CD8-positive, alpha-beta memory T cell (primary cell): Measurements from ENCODE around the gene GDF11. TPM values are rescaled to one million over a fixed set of nuclear protein-coding genes. Genes with fewer than 3 reads are reported as not detected.
A peak's percentile ranks its signal among the peaks of the same experiment; 100 is the strongest.

Source experiments
- CTCF ChIA-PET: fragments of 350-600 bp; sonication (Branson Sonifier 250); formaldehyde crosslinking; loops from one replicate; lab custom pipeline; 2021; ENCODE audit warnings: antibody characterized with exemption; lab: Charles Lee
- POLR2A ChIA-PET: fragments of 350-600 bp; sonication (Branson Sonifier 250); formaldehyde crosslinking; loops from one replicate; lab custom pipeline; 2021; ENCODE audit warnings: antibody characterized with exemption; lab: Charles Lee
- DNase-seq, 5 donors: peaks; one replicate each; pipeline versions ENCODE4 v3.0.0 to v3.0.0-alpha.2; 2020 to 2022; ENCODE audit warnings: mixed read lengths in 1 of 5
- H3K27ac ChIP-seq: one replicate; pipeline ENCODE4 v1.7.0; 2013; ENCODE audit warnings: low read depth, mild to moderate bottlenecking, low read length, moderate library complexity
- H3K27me3 ChIP-seq: 2 replicates; pipeline ENCODE4 v1.7.0; 2013; ENCODE audit warnings: low read length, mild to moderate bottlenecking; ENCODE audit not compliant: insufficient read depth, poor library complexity, severe bottlenecking
- H3K36me3 ChIP-seq: 2 replicates; pipeline ENCODE4 v1.7.0; 2013; ENCODE audit warnings: mild to moderate bottlenecking, low read length, moderate library complexity; ENCODE audit not compliant: insufficient read depth
- H3K4me1 ChIP-seq: 2 replicates; pipeline ENCODE4 v1.7.0; 2013; ENCODE audit warnings: mild to moderate bottlenecking, low read length, moderate library complexity; ENCODE audit not compliant: insufficient read depth
- H3K4me3 ChIP-seq: 2 replicates; pipeline ENCODE4 v1.7.0; 2013; ENCODE audit warnings: mild to moderate bottlenecking, low read length
- H3K9me3 ChIP-seq: 2 replicates; pipeline ENCODE4 v1.7.0; 2013; ENCODE audit warnings: mild to moderate bottlenecking, low read length
- H3K27ac Mint-ChIP-seq, 8 donors: one replicate each; pipeline ENCODE4 v1.8.0; 2020 to 2021; ENCODE audit warnings: mixed read lengths in 8 of 8, mild to moderate bottlenecking in 6 of 8, inconsistent platforms in 3 of 8, moderate library complexity in 3 of 8
- H3K27me3 Mint-ChIP-seq, 2 donors: one replicate each; pipeline ENCODE4 v1.8.0; 2020 to 2021; ENCODE audit warnings: mixed read lengths in 2 of 2, mild to moderate bottlenecking in 1 of 2, moderate library complexity in 1 of 2
- H3K36me3 Mint-ChIP-seq, 3 donors: one replicate each; pipeline ENCODE4 v1.8.0; 2020 to 2021; ENCODE audit warnings: mixed read lengths in 3 of 3, inconsistent platforms in 1 of 3, mild to moderate bottlenecking in 1 of 3
- H3K4me1 Mint-ChIP-seq, 3 donors: one replicate each; pipeline ENCODE4 v1.8.0; 2020 to 2021; ENCODE audit warnings: mixed read lengths in 3 of 3, inconsistent platforms in 1 of 3, mild to moderate bottlenecking in 1 of 3
- H3K4me3 Mint-ChIP-seq, 7 donors: one replicate each; pipeline ENCODE4 v1.8.0; 2020 to 2021; ENCODE audit warnings: mixed read lengths in 7 of 7, mild to moderate bottlenecking in 6 of 7, moderate library complexity in 4 of 7, inconsistent platforms in 2 of 7
- H3K9me3 Mint-ChIP-seq, 5 donors: one replicate each; pipeline ENCODE4 v1.8.0; 2020 to 2022; ENCODE audit warnings: mixed read lengths in 5 of 5, mild to moderate bottlenecking in 3 of 5, moderate library complexity in 2 of 5, inconsistent platforms in 1 of 5
- polyA plus RNA-seq: library from polyadenylated mRNA; unstranded; fragments of 300-500 nt; fragmentation: Illumina TruSeq; gene quantifications from one replicate; pipeline ENCODE4 v1.2.3, GENCODE V29; 2021
- total RNA-seq, 2 experiments: library from RNA; stranded (reverse); gene quantifications; one replicate each; pipeline ENCODE4 v1.2.3, GENCODE V29; 2021

GDF11 gene
- total and polyA plus RNA-seq, 3 experiments from 2014 or later = 1.4 to 13.5 (median 13.1) TPM

DNA sequence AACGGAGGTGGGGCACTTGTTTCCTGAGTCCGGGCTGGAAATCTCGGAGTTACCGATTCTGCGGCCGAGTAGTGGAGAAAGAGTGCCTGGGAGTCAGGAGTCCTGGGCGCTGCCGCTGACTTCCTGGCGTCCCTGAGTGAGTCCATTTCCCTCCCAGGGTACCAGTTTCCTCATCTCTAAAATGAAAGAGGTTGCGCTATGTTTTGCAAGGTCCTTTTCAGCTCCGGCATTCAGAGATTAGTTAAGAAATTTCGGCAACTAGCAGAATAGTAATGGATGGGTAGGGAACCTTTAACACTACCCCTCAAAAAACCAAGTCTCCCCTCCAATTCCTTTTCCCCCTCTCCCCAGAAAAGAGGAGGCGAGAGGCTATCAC lies 26.4 kb upstream of the GDF11 start:
- Histone ChIP-seq H3K4me1 (peaks cover 24% of the 10 kb centered on the region), H3K27ac (peak overlapping the region; percentile 79), H3K27me3 (no peaks in the 10 kb centered on the region), H3K4me3 (peak overlapping the region; percentile 98), H3K36me3 (no peaks in the 10 kb centered on the region), H3K9me3 (no peaks in the 10 kb centered on the region)
- Mint-ChIP-seq H3K27me3 (peaks cover 0 to 5% of the 10 kb centered on the region in 2 donors), H3K27ac (peak overlapping the region; percentile 89 to 98 (median 95)), H3K36me3 (peaks cover 0 to 25% (median 0%) of the 10 kb centered on the region in 3 donors), H3K4me1 (peaks cover 31 to 62% (median 33%) of the 10 kb centered on the region in 3 donors), H3K4me3 (peak overlapping the region; percentile 82 to 97 (median 93)), H3K9me3 (no peaks in the 10 kb centered on the region)
- POLR2A ChIA-PET = interaction anchor here (0.9 to 2.3 kb wide), 7 partner anchors 13 to 970 kb away, joined by 3 to 8 read pairs (median 4); partner anchors contain the start of genes CD63, DNAJC14, ORMDL2 and RAB5B
- CTCF ChIA-PET = interaction anchor here (0.8 to 3.8 kb wide), 6 partner anchors 8 to 212 kb away, joined by 3 to 37 read pairs (median 4); partner anchors contain the start of gene DNAJC14
- no peak for DNase-seq

DNA sequence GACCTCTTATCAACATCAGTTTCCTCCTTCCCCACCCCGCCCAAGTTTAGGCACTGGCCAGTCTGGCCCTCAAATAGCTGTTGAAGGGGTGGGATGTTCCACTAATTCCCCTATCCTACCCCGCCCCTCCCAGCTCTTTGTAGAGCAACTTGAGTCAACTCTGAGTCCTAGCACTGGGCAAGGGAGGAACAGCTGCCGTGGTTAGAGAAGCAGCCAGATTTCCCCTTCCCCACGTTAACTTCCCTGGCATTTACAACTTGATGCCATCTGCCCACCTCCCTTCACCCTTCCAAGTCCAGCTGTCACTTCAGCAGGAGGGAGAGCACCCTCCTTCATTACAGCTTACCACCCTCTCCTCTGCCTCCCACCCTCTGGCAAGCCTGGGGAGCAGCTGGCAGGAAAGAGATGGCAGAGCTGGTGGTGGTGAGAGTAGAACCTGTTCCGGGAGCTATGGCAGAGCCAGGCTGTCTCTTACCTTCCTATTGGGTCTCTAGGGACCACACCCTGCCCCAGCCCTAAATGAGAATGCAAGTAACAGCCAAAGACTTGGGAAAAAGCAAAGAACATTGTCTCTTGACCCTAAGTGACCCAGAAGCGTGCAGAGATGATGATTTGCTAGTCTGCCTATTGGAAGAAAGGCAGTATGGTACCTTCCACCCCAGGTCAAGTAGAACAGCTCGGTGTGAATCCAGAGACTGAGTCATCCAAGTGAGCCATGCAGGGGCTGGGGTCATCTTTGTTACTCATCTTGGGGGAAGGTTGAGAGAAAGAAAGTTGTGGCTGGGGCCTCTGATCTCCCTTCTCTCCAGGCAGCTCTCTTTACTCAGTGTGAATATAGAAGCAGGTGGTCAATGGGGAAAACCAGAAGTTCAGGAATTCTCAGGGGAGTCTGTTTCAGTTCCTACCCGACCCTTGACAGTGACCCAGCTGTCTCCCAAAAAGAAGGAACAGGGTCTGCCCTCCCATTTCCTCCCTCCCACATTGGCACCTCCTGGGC lies 25.6 kb upstream of the GDF11 start:
- H3K4me3 ChIP-seq = peak overlapping the region; percentile 98
- peaks cover 31 to 65% (median 33%) of the 10 kb centered on the region in 3 donors for H3K4me1 Mint-ChIP-seq
- POLR2A ChIA-PET = interaction anchor here (1.0 to 2.3 kb wide), 3 partner anchors 21 to 472 kb away, joined by 3 to 8 read pairs (median 3); partner anchors contain the start of genes RAB5B and SMARCC2

GRCh38 chr12:55718015-55718414 lies 24.9 kb upstream of the GDF11 start:
- peaks cover 0 to 5% of the 10 kb centered on the region in 2 donors for H3K27me3 Mint-ChIP-seq
- no peaks in the 10 kb centered on the region for H3K9me3 Mint-ChIP-seq
- Histone ChIP-seq H3K27me3 (no peaks in the 10 kb centered on the region), H3K4me1 (peaks cover 24% of the 10 kb centered on the region), H3K27ac (no peak overlapping the region), H3K36me3 (no peaks in the 10 kb centered on the region), H3K9me3 (no peaks in the 10 kb centered on the region), H3K4me3 (no peak overlapping the region)
- peak overlapping the region in 5 of 7 donors; percentile 5 to 94 (median 90) for H3K4me3 Mint-ChIP-seq
- peaks cover 0 to 26% (median 0%) of the 10 kb centered on the region in 3 donors for H3K36me3 Mint-ChIP-seq
- CTCF ChIA-PET = interaction anchor here (1.0 to 3.8 kb wide), 2 partner anchors 12 to 19 kb away, joined by 3 to 37 read pairs; no protein-coding TSS in a partner anchor
- peaks cover 31 to 65% (median 33%) of the 10 kb centered on the region in 3 donors for H3K4me1 Mint-ChIP-seq
- peak overlapping the region in 4 of 8 donors; percentile 35 to 98 (median 52) for H3K27ac Mint-ChIP-seq
- POLR2A ChIA-PET = interaction anchor here (1.3 kb wide), 1 partner anchor 256 kb away, joined by 3 read pairs; the partner anchor contains the start of gene RAB5B
- DNase-seq = no peak

More for the DNA sequence above, 25.6 kb upstream of the GDF11 start:
- CTCF ChIA-PET = interaction anchor here (1.0 to 3.8 kb wide), 4 partner anchors 12 to 211 kb away, joined by 3 to 37 read pairs (median 4); no protein-coding TSS in a partner anchor
- no peak for DNase-seq
- Mint-ChIP-seq H3K27me3 (peaks cover 0 to 5% of the 10 kb centered on the region in 2 donors), H3K27ac (peak overlapping the region in 7 of 8 donors; percentile 84 to 98 (median 95)), H3K36me3 (peaks cover 0 to 26% (median 0%) of the 10 kb centered on the region in 3 donors), H3K4me3 (peak overlapping the region; percentile 82 to 97 (median 93)), H3K9me3 (no peaks in the 10 kb centered on the region)
- H3K36me3 ChIP-seq = no peaks in the 10 kb centered on the region
- H3K4me1 ChIP-seq = peaks cover 24% of the 10 kb centered on the region
- H3K9me3 ChIP-seq = no peaks in the 10 kb centered on the region
- H3K27me3 ChIP-seq = no peaks in the 10 kb centered on the region
- no peak overlapping the region for H3K27ac ChIP-seq

GRCh38 chr12:55718624-55719275 lies 24.2 kb upstream of the GDF11 start:
- Mint-ChIP-seq H3K27ac (peak overlapping the region in 4 of 8 donors; percentile 17 to 61 (median 54)), H3K4me1 (peaks cover 31 to 65% (median 33%) of the 10 kb centered on the region in 3 donors), H3K36me3 (peaks cover 0 to 33% (median 2%) of the 10 kb centered on the region in 3 donors), H3K9me3 (no peaks in the 10 kb centered on the region), H3K27me3 (peaks cover 0 to 5% of the 10 kb centered on the region in 2 donors), H3K4me3 (peak overlapping the region in 2 of 7 donors; percentile 30 to 39)
- ChIA-PET POLR2A (interaction anchor here (0.6 kb wide), 1 partner anchor 13 kb away, joined by 5 read pairs; no protein-coding TSS in a partner anchor), CTCF (interaction anchor here (1.0 to 6.9 kb wide), 4 partner anchors 11 to 19 kb away, joined by 3 to 67 read pairs (median 28); partner anchors contain the start of gene CD63)
- H3K27me3 ChIP-seq = no peaks in the 10 kb centered on the region
- no peaks in the 10 kb centered on the region for H3K36me3 ChIP-seq
- no peak for DNase-seq
- no peak overlapping the region for H3K4me3 ChIP-seq
- H3K27ac ChIP-seq = no peak overlapping the region
- H3K4me1 ChIP-seq = peaks cover 24% of the 10 kb centered on the region
- H3K9me3 ChIP-seq = no peaks in the 10 kb centered on the region

DNA sequence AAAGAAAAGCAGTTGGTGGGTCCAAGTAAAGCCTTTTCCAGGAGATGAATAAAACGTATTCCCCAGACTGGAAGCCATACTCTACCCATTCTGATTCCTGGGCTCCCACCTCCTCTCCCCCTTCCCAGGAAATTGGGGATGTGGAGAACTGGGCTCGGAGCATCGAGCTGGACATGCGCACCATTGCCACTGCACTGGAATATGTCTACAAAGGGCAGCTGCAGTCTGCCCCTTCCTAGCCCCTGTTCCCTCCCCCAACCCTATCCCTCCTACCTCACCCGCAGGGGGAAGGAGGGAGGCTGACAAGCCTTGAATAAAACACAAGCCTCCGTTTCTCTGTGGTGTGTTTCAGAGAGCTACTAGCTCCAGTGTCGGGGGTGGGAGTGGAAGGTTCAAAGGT lies 23.6 kb upstream of the GDF11 start:
- no peak overlapping the region for H3K4me3 ChIP-seq
- Mint-ChIP-seq H3K4me3 (peak overlapping the region in 1 of 7 donors; percentile 30), H3K27me3 (peaks cover 0 to 5% of the 10 kb centered on the region in 2 donors), H3K27ac (peak overlapping the region in 4 of 8 donors; percentile 17 to 80 (median 54)), H3K4me1 (peaks cover 31 to 65% (median 33%) of the 10 kb centered on the region in 3 donors), H3K9me3 (no peaks in the 10 kb centered on the region), H3K36me3 (peaks cover 0 to 37% (median 2%) of the 10 kb centered on the region in 3 donors)
- H3K27me3 ChIP-seq = no peaks in the 10 kb centered on the region
- H3K4me1 ChIP-seq = peaks cover 24% of the 10 kb centered on the region
- no peak for DNase-seq
- H3K27ac ChIP-seq = no peak overlapping the region
- ChIA-PET CTCF (interaction anchor here (1.5 to 6.9 kb wide), 3 partner anchors 10 to 63 kb away, joined by 5 to 67 read pairs (median 20); partner anchors contain the start of gene CD63), POLR2A (interaction anchor here (0.6 to 0.8 kb wide), 2 partner anchors 12 to 18 kb away, joined by 3 to 5 read pairs; no protein-coding TSS in a partner anchor)
- H3K36me3 ChIP-seq = no peaks in the 10 kb centered on the region
- H3K9me3 ChIP-seq = no peaks in the 10 kb centered on the region

DNA sequence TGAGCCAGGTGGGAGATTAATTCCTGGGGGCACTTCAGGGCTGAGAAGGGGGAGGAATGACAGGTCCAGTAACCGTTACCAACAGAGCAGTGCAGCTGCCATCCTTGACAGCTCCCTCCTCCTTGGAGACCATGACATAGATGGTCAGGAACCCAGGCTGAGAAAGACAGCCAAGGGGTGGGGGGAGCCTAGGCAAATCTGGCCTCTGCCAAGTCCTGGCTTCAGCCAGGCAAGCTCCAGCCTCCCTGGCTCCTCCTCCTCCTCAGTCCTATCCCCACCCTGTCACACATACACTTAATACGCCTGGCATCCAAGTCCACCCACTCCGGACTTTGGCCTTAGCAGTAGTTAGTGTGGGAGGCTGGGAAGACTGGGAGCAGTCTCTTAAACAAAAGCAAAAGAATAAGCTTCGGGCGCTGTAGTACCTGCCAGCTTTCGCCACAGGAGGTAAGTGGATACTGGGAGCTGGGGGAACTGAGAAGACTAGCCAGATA lies 22.8 kb upstream of the GDF11 start, which contains the start of gene RDH5:
Gene RDH5 (plus strand): TSS at position 323 of the 494 bp plus-strand sequence. CDS start 792 bp downstream, outside the sequence.
- peaks cover 0 to 5% of the 10 kb centered on the region in 2 donors for H3K27me3 Mint-ChIP-seq
- ChIA-PET CTCF (interaction anchor here (1.5 to 6.9 kb wide), 3 partner anchors 10 to 64 kb away, joined by 5 to 67 read pairs (median 20); partner anchors contain the start of gene CD63), POLR2A (interaction anchor here (0.5 to 0.8 kb wide), 2 partner anchors 17 to 250 kb away, joined by 3 to 10 read pairs; no protein-coding TSS in a partner anchor)
- Histone ChIP-seq H3K27me3 (no peaks in the 10 kb centered on the region), H3K4me3 (no peak within 1 kb of the TSS), H3K9me3 (no peaks in the 10 kb centered on the region), H3K36me3 (no peaks in the 10 kb centered on the region), H3K27ac (no peak within 1 kb of the TSS), H3K4me1 (peaks cover 27% of the 10 kb centered on the region)
- H3K36me3 Mint-ChIP-seq = peaks cover 0 to 42% (median 3%) of the 10 kb centered on the region in 3 donors
- no peak for DNase-seq
- peak within 1 kb of the TSS in 2 of 7 donors; percentile 30 to 44 for H3K4me3 Mint-ChIP-seq
- H3K27ac Mint-ChIP-seq = peak within 1 kb of the TSS in 4 of 8 donors; percentile 17 to 80 (median 53)
- no peaks in the 10 kb centered on the region for H3K9me3 Mint-ChIP-seq
- H3K4me1 Mint-ChIP-seq = peaks cover 38 to 70% (median 38%) of the 10 kb centered on the region in 3 donors
